Measurements from ENCODE around the gene BRF1.

BRF1 gene

GRCh38 chr14:105273062-105273461 is 27.7 kb downstream of the BRF1 start:
- no peak for DNase-seq (ENCODE audit: low spot score)

GRCh38 chr14:105272623-105273022 is 28.2 kb downstream of the BRF1 start:
- DNase-seq (ENCODE audit: low spot score), result no peak
- TF ChIP-seq CTCF (IDR thresholded peaks at IDR 0.05; ENCODE audit: extremely low read depth, missing control alignments), result no peak

More at GRCh38 chr14:105273062-105273461, 27.7 kb downstream of the BRF1 start:
- no peak for TF ChIP-seq CTCF (IDR thresholded peaks at IDR 0.05; ENCODE audit: extremely low read depth, missing control alignments)

GRCh38 chr14:105271224-105271890 is 29.4 kb downstream of the BRF1 start:
- no peak for DNase-seq (ENCODE audit: low spot score)
- no peak for TF ChIP-seq CTCF (IDR thresholded peaks at IDR 0.05; ENCODE audit: extremely low read depth, missing control alignments)

GRCh38 chr14:105269405-105269804 is 31.4 kb downstream of the BRF1 start:
- no peak for DNase-seq (ENCODE audit: low spot score)
- no peak for TF ChIP-seq CTCF (IDR thresholded peaks at IDR 0.05; ENCODE audit: extremely low read depth, missing control alignments)

- no peak for DNase-seq (ENCODE audit: low spot score)
- TF ChIP-seq CTCF (IDR thresholded peaks at IDR 0.05; ENCODE audit: extremely low read depth, missing control alignments), result no peak
These were observed 32.0 kb downstream of the BRF1 start for GRCh38 chr14:105268736-105269354.

GRCh38 chr14:105267820-105268548 is 32.8 kb downstream of the BRF1 start:
- no peak for TF ChIP-seq CTCF (IDR thresholded peaks at IDR 0.05; ENCODE audit: extremely low read depth, missing control alignments)
- no peak for DNase-seq (ENCODE audit: low spot score)

- no peak for TF ChIP-seq CTCF (IDR thresholded peaks at IDR 0.05; ENCODE audit: extremely low read depth, missing control alignments)
- DNase-seq (ENCODE audit: low spot score), result no peak
These were observed 39.0 kb downstream of the BRF1 start for GRCh38 chr14:105261781-105262180.
